Measurements from ENCODE around the gene MYLK3. TPM values are rescaled to one million over a fixed set of nuclear protein-coding genes. Genes with fewer than 3 reads are reported as not detected.

MYLK3 gene
- total RNA-seq = 1 to 10 TPM in 1 of 2 donors, under 1 TPM in 1; 0.67 to 1.4 TPM

DNA sequence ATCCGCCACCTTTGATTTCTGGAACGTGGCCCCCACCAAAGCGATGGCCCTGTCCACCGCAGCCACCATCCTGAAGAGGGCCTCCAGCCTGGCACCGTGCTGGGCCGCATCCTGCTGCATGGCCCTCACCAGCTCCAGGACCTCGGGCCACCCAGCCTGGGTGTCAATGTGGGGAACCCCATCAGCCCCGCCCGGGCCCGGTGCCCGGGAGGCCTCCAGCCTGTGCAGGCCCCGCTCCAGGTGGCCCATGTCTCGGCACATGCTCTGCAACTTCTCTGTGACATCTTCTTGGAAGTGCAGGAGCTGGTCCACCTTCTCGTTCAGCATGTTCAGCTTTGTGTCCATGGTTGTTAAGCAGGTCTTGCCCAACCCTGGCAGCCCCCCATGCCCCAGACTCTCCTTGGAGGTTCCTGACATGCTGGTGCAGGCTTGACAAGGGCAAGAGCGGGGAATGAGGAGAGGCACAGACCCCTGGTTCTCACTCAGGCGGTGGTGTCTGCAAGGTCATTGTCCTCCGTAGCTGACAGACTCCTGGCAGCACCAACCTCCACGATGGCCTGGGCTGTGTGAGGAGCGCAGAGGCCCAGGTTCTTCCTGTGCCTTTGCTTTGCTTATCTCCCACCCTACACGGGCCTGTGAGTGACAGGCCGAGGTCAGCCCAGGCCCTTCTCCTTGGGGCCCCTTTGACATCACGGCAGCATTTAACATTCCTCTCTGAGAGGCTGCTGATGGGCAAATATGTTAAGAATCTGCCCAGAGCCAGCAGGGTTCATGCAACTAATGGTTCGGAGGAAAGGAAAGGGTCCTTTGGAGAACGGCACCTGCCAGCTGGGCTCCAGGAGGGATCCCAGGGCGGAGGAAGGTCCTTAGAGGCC, at the start of gene MYLK3:
MYLK3 (minus strand) TSS at position 568 of the 875 bp plus-strand sequence; CDS start at position 417, 151 bp downstream.

GRCh38 chr16:46689365-46690280, 58.5 kb downstream of the MYLK3 start, which contains the start of gene ORC6:
TSS of gene ORC6 (plus strand) at chr16:46689659. CDS start at chr16:46689706, 47 bp downstream.

GRCh38 chr16:46688654-46689364, 59.3 kb downstream of the MYLK3 start, which contains the start of gene VPS35:
TSS of gene VPS35 (minus strand) at chr16:46689178. CDS start at chr16:46689133, 45 bp downstream.

Other genes with a start within 250 kb of the MYLK3 start
- gene SHCBP1, start 127.0 kb downstream of the MYLK3 start, total RNA-seq = 10 to 100 TPM; 14.1 to 42.0 TPM
- gene VPS35, start 59.2 kb downstream of the MYLK3 start, total RNA-seq = 100 to 1,000 TPM; 120 to 145 TPM
- gene ORC6, start 58.7 kb downstream of the MYLK3 start, total RNA-seq = 10 to 100 TPM; 12.4 to 42.0 TPM
- gene C16orf87, start 82.8 kb upstream of the MYLK3 start, total RNA-seq = 1 to 10 TPM; 5.5 to 6.3 TPM
- gene GPT2, start 136.0 kb upstream of the MYLK3 start, total RNA-seq = 1 to 10 TPM; 3.1 to 5.7 TPM
- gene DNAJA2, start 225.3 kb upstream of the MYLK3 start, total RNA-seq = 10 to 100 TPM; 58.8 to 90.9 TPM

Measured in melanocyte of skin (primary cell).